GM23338 (cell line): ENCODE results near the gene OCA2. TPM values are rescaled to one million over a fixed set of nuclear protein-coding genes. Genes with fewer than 3 reads are reported as not detected.

Experiments
- ATAC-seq: fragments of 200-7000 bp; cut with Tn5 transposase; 3 replicates; pipeline ENCODE4 v1.9.1; 2020
- DNase-seq: peaks from one replicate; pipeline ENCODE4 v3.0.0-alpha.2; 2015; ENCODE audit warnings: low spot score
- H2AFZ ChIP-seq: fragments of 200-600 bp; sonication (generic); 2 replicates; pipeline ENCODE4 v1.8.0; 2016; ENCODE audit warnings: antibody characterized with exemption, mild to moderate bottlenecking, moderate library complexity
- H3F3A ChIP-seq: fragments of 200-600 bp; sonication (generic); replicated peaks from 2 replicates; pipeline ENCODE4 v1.8.0; 2017; ENCODE audit warnings: antibody characterized with exemption, mixed run types, low read depth
- H3K27ac ChIP-seq: fragments of 200-600 bp; sonication (generic); 2 replicates; pipeline ENCODE4 v1.6.1; 2016; ENCODE audit warnings: low read depth
- H3K27me3 ChIP-seq: fragments of 200-600 bp; sonication (generic); 2 replicates; pipeline ENCODE4 v1.8.0; 2016; ENCODE audit warnings: mild to moderate bottlenecking, mixed run types, moderate library complexity; ENCODE audit not compliant: insufficient read depth
- H3K36me3 ChIP-seq: fragments of 200-600 bp; sonication (generic); 2 replicates; pipeline ENCODE4 v1.8.0; 2016; ENCODE audit warnings: mild to moderate bottlenecking; ENCODE audit not compliant: insufficient read depth
- H3K4me1 ChIP-seq: fragments of 200-600 bp; sonication (generic); 2 replicates; pipeline ENCODE4 v1.8.0; 2016; ENCODE audit warnings: mild to moderate bottlenecking, moderate library complexity; ENCODE audit not compliant: insufficient read depth
- H3K4me2 ChIP-seq: fragments of 200-600 bp; sonication (generic); 2 replicates; pipeline ENCODE4 v1.7.1; 2017; ENCODE audit warnings: mixed run types
- H3K4me3 ChIP-seq: fragments of 200-600 bp; sonication (generic); 2 replicates; pipeline ENCODE4 v1.6.1; 2016; ENCODE audit warnings: mixed run types
- H3K79me2 ChIP-seq: fragments of 200-600 bp; sonication (generic); replicated peaks from 2 replicates; pipeline ENCODE4 v1.8.0; 2017; ENCODE audit warnings: mild to moderate bottlenecking; ENCODE audit not compliant: insufficient read depth
- H3K9me2 ChIP-seq: fragments of 200-600 bp; sonication (generic); 2 replicates; pipeline ENCODE4 v1.8.0; 2017; ENCODE audit not compliant: insufficient read depth
- H4K20me1 ChIP-seq: fragments of 200-600 bp; sonication (generic); replicated peaks from 2 replicates; pipeline ENCODE4 v1.8.0; 2017; ENCODE audit warnings: mild to moderate bottlenecking; ENCODE audit not compliant: insufficient read depth
- H3K27ac Mint-ChIP-seq: 2 replicates; pipeline ENCODE4 v1.8.0; 2020; ENCODE audit warnings: inconsistent platforms, mild to moderate bottlenecking, moderate library complexity, mixed read lengths
- H3K27me3 Mint-ChIP-seq: 3 replicates; pipeline ENCODE4 v1.8.0; 2022; ENCODE audit warnings: low read depth, mild to moderate bottlenecking, moderate library complexity, mixed read lengths, inconsistent platforms; ENCODE audit not compliant: insufficient read depth, poor library complexity
- H3K36me3 Mint-ChIP-seq: 3 replicates; pipeline ENCODE4 v1.8.0; 2021; ENCODE audit warnings: low read depth, mild to moderate bottlenecking, inconsistent platforms, moderate library complexity, mixed read lengths
- H3K4me1 Mint-ChIP-seq: 3 replicates; pipeline ENCODE4 v1.8.0; 2020; ENCODE audit warnings: mild to moderate bottlenecking, inconsistent platforms, mixed read lengths
- H3K4me3 Mint-ChIP-seq: 3 replicates; pipeline ENCODE4 v1.8.0; 2021; ENCODE audit warnings: moderate library complexity, mild to moderate bottlenecking, inconsistent platforms, mixed read lengths
- H3K9me3 Mint-ChIP-seq: 3 replicates; pipeline ENCODE4 v1.8.0; 2020; ENCODE audit warnings: moderate library complexity, mild to moderate bottlenecking, inconsistent platforms, mixed read lengths
- CREB1 ChIP-seq: fragments of 250-450 bp; sonication (Bioruptor Pico); IDR thresholded peaks from 2 replicates; pipeline ENCODE4 v1.5.0; 2020; ENCODE audit warnings: low read depth, mild to moderate bottlenecking, moderate library complexity
- EZH2 ChIP-seq: fragments of 200-600 bp; sonication (generic); IDR thresholded peaks from one replicate; pipeline ENCODE4 v1.8.0; 2017; ENCODE audit warnings: antibody characterized with exemption, mild to moderate bottlenecking, low read depth; ENCODE audit not compliant: unreplicated experiment
- EZH2phosphoT487 ChIP-seq: fragments of 200-600 bp; sonication (generic); IDR thresholded peaks from one replicate; pipeline ENCODE4 v1.8.1; 2018; ENCODE audit warnings: antibody characterized with exemption; ENCODE audit not compliant: unreplicated experiment
- JUNB ChIP-seq: IDR thresholded peaks from one replicate; pipeline ENCODE4 v1.6.1; 2016; ENCODE audit warnings: antibody characterized with exemption; ENCODE audit not compliant: unreplicated experiment
- NANOG ChIP-seq: IDR thresholded peaks from 2 replicates; pipeline ENCODE4 v1.6.1; 2016; ENCODE audit warnings: antibody characterized with exemption, borderline replicate concordance
- POLR2AphosphoS5 ChIP-seq: IDR thresholded peaks from 2 replicates; pipeline ENCODE4 v1.6.1; 2016; ENCODE audit warnings: antibody characterized with exemption, low read depth
- STAT1 ChIP-seq: IDR thresholded peaks from one replicate; pipeline ENCODE4 v1.6.1; 2016; ENCODE audit warnings: antibody characterized with exemption; ENCODE audit not compliant: unreplicated experiment
- ZNF114 ChIP-seq: fragments of 250-450 bp; sonication (Bioruptor Pico); IDR thresholded peaks from 2 replicates; pipeline ENCODE4 v1.5.0; 2020; ENCODE audit warnings: mild to moderate bottlenecking, moderate library complexity
- ZNF331 ChIP-seq: fragments of 250-450 bp; sonication (Bioruptor Pico); IDR thresholded peaks from 2 replicates; pipeline ENCODE4 v1.5.0; 2020; ENCODE audit warnings: low read depth, mild to moderate bottlenecking, moderate library complexity
- polyA plus RNA-seq: library from polyadenylated mRNA; unstranded; fragments of >200 nt; fragmentation: Nextera tagmentation; extraction: Ambion mirVana; gene quantifications from 2 replicates; pipeline ENCODE4 v1.2.1, GENCODE V29; 2016
- total RNA-seq: library from RNA; depleted of rRNA; stranded (reverse); fragments of >200 nt; shearing (Covaris generic); gene quantifications from 2 replicates; pipeline ENCODE4 v1.2.3, GENCODE V29; 2014
- TF ChIP-seq, protein P1 (sequence below): fragments of 250-450 bp; sonication (Bioruptor Pico); IDR thresholded peaks from 2 replicates; pipeline ENCODE4 v1.5.0; 2020; ENCODE audit warnings: mild to moderate bottlenecking, moderate library complexity
- TF ChIP-seq, protein P2 (sequence below): IDR thresholded peaks from one replicate; pipeline ENCODE4 v1.6.1; 2018; ENCODE audit warnings: antibody characterized with exemption; ENCODE audit not compliant: unreplicated experiment
- TF ChIP-seq, protein P3 (sequence below), 2 experiments: fragments of 200-600 bp in 1 of 2; sonication (generic) in 1 of 2; conservative IDR thresholded peaks; 2 replicates each; pipeline versions ENCODE4 v1.5.1 to v1.6.1; 2016 to 2017; ENCODE audit warnings: antibody characterized with exemption in 2 of 2, low read depth in 2 of 2, mild to moderate bottlenecking in 2 of 2, moderate library complexity in 1 of 2
- TF ChIP-seq, protein P4 (sequence below): IDR thresholded peaks from 2 replicates; pipeline ENCODE4 v1.6.1; 2016; ENCODE audit warnings: antibody characterized with exemption

The OCA2 gene
- total and polyA plus RNA-seq, 2 experiments from 2014 or later, result 0.40 to 0.69 TPM

DNA sequence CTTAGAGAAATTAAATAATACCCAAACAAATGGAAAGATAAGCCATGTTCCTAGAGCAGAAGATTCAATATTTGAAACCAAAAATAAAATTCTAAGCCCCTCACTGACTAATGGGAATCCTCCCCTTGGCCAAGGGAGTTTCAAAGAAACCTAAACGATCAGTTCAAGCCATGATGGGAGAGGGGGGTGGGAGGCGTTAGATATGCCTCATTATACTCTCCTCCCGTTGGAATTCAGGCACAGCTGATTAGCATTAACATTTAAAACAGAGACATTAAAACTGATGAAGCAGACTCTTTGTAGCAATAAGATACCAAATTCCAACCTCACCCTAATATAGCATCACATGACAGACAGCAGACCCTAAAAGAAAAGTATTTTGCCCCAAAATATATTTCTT, 32.9 kb downstream of the OCA2 start:
- no peaks in the 10 kb centered on the region for H4K20me1 ChIP-seq
- H2AFZ ChIP-seq, result no peak overlapping the region
- H3K36me3 ChIP-seq, result no peaks in the 10 kb centered on the region
- no peaks in the 10 kb centered on the region for H3K79me2 ChIP-seq
- H3K4me2 ChIP-seq, result no peak overlapping the region
- Mint-ChIP-seq H3K9me3 (peaks cover 19% of the 10 kb centered on the region), H3K27me3 (peaks cover 3% of the 10 kb centered on the region), H3K36me3 (peaks cover 7% of the 10 kb centered on the region), H3K4me3 (no peak overlapping the region), H3K27ac (no peak overlapping the region), H3K4me1 (peaks cover 5% of the 10 kb centered on the region; the same call in 2 of the 3 replicates)
- TF ChIP-seq ZNF331 (no peak), JUNB (no peak), STAT1 (no peak), NANOG (no peak), EZH2phosphoT487 (no peak), CREB1 (no peak), ZNF114 (CRISPR knock-in tag) (no peak), EZH2 (no peak), POLR2AphosphoS5 (no peak)
- TF ChIP-seq, protein P1, sequence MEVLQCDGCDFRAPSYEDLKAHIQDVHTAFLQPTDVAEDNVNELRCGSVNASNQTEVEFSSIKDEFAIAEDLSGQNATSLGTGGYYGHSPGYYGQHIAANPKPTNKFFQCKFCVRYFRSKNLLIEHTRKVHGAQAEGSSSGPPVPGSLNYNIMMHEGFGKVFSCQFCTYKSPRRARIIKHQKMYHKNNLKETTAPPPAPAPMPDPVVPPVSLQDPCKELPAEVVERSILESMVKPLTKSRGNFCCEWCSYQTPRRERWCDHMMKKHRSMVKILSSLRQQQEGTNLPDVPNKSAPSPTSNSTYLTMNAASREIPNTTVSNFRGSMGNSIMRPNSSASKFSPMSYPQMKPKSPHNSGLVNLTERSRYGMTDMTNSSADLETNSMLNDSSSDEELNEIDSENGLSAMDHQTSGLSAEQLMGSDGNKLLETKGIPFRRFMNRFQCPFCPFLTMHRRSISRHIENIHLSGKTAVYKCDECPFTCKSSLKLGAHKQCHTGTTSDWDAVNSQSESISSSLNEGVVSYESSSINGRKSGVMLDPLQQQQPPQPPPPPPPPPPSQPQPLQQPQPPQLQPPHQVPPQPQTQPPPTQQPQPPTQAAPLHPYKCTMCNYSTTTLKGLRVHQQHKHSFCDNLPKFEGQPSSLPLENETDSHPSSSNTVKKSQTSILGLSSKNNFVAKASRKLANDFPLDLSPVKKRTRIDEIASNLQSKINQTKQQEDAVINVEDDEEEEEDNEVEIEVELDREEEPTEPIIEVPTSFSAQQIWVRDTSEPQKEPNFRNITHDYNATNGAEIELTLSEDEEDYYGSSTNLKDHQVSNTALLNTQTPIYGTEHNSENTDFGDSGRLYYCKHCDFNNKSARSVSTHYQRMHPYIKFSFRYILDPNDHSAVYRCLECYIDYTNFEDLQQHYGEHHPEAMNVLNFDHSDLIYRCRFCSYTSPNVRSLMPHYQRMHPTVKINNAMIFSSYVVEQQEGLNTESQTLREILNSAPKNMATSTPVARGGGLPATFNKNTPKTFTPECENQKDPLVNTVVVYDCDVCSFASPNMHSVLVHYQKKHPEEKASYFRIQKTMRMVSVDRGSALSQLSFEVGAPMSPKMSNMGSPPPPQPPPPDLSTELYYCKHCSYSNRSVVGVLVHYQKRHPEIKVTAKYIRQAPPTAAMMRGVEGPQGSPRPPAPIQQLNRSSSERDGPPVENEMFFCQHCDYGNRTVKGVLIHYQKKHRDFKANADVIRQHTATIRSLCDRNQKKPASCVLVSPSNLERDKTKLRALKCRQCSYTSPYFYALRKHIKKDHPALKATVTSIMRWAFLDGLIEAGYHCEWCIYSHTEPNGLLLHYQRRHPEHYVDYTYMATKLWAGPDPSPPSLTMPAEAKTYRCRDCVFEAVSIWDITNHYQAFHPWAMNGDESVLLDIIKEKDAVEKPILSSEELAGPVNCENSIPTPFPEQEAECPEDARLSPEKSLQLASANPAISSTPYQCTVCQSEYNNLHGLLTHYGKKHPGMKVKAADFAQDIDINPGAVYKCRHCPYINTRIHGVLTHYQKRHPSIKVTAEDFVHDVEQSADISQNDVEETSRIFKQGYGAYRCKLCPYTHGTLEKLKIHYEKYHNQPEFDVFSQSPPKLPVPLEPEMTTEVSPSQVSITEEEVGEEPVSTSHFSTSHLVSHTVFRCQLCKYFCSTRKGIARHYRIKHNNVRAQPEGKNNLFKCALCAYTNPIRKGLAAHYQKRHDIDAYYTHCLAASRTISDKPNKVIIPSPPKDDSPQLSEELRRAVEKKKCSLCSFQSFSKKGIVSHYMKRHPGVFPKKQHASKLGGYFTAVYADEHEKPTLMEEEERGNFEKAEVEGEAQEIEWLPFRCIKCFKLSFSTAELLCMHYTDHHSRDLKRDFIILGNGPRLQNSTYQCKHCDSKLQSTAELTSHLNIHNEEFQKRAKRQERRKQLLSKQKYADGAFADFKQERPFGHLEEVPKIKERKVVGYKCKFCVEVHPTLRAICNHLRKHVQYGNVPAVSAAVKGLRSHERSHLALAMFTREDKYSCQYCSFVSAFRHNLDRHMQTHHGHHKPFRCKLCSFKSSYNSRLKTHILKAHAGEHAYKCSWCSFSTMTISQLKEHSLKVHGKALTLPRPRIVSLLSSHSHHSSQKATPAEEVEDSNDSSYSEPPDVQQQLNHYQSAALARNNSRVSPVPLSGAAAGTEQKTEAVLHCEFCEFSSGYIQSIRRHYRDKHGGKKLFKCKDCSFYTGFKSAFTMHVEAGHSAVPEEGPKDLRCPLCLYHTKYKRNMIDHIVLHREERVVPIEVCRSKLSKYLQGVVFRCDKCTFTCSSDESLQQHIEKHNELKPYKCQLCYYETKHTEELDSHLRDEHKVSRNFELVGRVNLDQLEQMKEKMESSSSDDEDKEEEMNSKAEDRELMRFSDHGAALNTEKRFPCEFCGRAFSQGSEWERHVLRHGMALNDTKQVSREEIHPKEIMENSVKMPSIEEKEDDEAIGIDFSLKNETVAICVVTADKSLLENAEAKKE (CRISPR knock-in tag), result no peak
- TF ChIP-seq, protein P2, sequence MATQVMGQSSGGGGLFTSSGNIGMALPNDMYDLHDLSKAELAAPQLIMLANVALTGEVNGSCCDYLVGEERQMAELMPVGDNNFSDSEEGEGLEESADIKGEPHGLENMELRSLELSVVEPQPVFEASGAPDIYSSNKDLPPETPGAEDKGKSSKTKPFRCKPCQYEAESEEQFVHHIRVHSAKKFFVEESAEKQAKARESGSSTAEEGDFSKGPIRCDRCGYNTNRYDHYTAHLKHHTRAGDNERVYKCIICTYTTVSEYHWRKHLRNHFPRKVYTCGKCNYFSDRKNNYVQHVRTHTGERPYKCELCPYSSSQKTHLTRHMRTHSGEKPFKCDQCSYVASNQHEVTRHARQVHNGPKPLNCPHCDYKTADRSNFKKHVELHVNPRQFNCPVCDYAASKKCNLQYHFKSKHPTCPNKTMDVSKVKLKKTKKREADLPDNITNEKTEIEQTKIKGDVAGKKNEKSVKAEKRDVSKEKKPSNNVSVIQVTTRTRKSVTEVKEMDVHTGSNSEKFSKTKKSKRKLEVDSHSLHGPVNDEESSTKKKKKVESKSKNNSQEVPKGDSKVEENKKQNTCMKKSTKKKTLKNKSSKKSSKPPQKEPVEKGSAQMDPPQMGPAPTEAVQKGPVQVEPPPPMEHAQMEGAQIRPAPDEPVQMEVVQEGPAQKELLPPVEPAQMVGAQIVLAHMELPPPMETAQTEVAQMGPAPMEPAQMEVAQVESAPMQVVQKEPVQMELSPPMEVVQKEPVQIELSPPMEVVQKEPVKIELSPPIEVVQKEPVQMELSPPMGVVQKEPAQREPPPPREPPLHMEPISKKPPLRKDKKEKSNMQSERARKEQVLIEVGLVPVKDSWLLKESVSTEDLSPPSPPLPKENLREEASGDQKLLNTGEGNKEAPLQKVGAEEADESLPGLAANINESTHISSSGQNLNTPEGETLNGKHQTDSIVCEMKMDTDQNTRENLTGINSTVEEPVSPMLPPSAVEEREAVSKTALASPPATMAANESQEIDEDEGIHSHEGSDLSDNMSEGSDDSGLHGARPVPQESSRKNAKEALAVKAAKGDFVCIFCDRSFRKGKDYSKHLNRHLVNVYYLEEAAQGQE, result no peak
- TF ChIP-seq, protein P3, sequence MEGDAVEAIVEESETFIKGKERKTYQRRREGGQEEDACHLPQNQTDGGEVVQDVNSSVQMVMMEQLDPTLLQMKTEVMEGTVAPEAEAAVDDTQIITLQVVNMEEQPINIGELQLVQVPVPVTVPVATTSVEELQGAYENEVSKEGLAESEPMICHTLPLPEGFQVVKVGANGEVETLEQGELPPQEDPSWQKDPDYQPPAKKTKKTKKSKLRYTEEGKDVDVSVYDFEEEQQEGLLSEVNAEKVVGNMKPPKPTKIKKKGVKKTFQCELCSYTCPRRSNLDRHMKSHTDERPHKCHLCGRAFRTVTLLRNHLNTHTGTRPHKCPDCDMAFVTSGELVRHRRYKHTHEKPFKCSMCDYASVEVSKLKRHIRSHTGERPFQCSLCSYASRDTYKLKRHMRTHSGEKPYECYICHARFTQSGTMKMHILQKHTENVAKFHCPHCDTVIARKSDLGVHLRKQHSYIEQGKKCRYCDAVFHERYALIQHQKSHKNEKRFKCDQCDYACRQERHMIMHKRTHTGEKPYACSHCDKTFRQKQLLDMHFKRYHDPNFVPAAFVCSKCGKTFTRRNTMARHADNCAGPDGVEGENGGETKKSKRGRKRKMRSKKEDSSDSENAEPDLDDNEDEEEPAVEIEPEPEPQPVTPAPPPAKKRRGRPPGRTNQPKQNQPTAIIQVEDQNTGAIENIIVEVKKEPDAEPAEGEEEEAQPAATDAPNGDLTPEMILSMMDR (conservative IDR thresholded peaks at IDR 0.05; ENCODE audit: low read depth in 2 of 2), result no peak
- TF ChIP-seq, protein P4, sequence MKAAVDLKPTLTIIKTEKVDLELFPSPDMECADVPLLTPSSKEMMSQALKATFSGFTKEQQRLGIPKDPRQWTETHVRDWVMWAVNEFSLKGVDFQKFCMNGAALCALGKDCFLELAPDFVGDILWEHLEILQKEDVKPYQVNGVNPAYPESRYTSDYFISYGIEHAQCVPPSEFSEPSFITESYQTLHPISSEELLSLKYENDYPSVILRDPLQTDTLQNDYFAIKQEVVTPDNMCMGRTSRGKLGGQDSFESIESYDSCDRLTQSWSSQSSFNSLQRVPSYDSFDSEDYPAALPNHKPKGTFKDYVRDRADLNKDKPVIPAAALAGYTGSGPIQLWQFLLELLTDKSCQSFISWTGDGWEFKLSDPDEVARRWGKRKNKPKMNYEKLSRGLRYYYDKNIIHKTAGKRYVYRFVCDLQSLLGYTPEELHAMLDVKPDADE, result no peak
- H3K9me2 ChIP-seq, result 0 out of 2 replicates have a peak, but pooled peaks cover 6% of the 10 kb centered on the region
- H3K4me3 ChIP-seq, result no peak overlapping the region
- H3K4me1 ChIP-seq, result no peaks in the 10 kb centered on the region
- no peak overlapping the region for H3K27ac ChIP-seq
- H3F3A ChIP-seq, result no peaks in the 10 kb centered on the region
- no peaks in the 10 kb centered on the region for H3K27me3 ChIP-seq
- ATAC-seq (no peak), DNase-seq (no peak)
